Measurements from ENCODE around the gene EIPR1. TPM values are rescaled to one million over a fixed set of nuclear protein-coding genes. Genes with fewer than 3 reads are reported as not detected.
"Not testable (repeated sequence)": the region's sequence is repeated elsewhere in the genome, so short reads cannot be mapped to it uniquely, and the experiment has no call there.

Gene EIPR1
- total and polyA plus RNA-seq, 2 experiments from 2014 or later, result 23.2 to 28.2 TPM

DNA sequence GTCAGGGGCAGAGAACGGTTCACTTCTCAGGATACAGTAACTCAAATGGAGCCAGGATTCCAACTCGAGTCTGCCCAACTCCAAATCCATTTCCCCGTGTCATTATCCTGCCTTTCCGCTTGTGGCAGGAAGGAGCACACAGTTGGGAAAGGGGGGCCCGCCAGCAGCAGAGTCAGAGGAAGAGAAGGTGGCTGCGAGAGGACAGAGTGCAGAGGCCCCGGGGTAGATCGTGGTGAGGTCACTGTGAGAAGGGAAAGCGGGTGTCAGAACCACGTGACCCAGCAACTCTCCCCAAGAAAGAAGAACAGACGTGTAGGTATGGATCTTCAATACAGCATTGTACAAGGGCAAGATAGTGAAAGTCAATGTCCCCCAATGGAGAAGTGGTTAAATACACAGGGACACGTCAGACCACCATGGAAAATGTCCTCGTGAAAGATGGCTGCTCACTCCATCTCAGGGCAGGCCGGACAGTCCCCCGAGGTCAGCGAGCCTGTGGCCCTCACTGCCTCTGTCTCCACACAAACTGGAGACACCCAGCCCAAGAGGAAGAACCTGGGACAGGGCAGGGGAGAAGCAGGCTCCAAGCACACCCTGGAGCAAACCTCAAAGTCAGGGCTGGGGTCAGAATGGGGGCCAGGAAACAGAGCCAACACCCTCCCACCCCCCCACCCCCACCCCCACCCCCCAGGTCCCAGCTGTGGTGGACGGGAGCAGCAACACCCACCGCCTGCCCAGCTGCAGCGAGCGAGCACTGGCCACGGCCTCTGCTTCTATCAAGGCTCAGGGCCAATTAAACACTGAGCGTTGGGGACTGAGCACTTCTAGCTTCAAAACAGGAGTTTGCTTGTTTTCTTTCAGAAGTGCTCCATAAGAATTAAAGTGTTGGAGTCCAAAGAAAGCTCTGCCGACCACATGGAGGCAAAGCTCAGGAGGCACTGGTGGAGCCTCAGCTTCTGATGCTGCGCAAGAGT is 92.7 kb downstream of the EIPR1 start:
- Histone ChIP-seq H3K27ac (no peak overlapping the region), H3K4me1 (ENCODE audit: low read depth) (peaks cover 9% of the 10 kb centered on the region), H3K36me3 (no peaks in the 10 kb centered on the region), H3K27me3 (no peaks in the 10 kb centered on the region), H3K9me3 (ENCODE audit: low read depth) (no peaks in the 10 kb centered on the region), H3K4me3 (no peak overlapping the region)
- TF ChIP-seq, protein P1, sequence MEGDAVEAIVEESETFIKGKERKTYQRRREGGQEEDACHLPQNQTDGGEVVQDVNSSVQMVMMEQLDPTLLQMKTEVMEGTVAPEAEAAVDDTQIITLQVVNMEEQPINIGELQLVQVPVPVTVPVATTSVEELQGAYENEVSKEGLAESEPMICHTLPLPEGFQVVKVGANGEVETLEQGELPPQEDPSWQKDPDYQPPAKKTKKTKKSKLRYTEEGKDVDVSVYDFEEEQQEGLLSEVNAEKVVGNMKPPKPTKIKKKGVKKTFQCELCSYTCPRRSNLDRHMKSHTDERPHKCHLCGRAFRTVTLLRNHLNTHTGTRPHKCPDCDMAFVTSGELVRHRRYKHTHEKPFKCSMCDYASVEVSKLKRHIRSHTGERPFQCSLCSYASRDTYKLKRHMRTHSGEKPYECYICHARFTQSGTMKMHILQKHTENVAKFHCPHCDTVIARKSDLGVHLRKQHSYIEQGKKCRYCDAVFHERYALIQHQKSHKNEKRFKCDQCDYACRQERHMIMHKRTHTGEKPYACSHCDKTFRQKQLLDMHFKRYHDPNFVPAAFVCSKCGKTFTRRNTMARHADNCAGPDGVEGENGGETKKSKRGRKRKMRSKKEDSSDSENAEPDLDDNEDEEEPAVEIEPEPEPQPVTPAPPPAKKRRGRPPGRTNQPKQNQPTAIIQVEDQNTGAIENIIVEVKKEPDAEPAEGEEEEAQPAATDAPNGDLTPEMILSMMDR (IDR thresholded peaks at IDR 0.05; ENCODE audit: low read depth, low read length), result no peak
- no peak for DNase-seq (ENCODE audit: low read depth in 1 of 2, low spot score in 1 of 2)

DNA sequence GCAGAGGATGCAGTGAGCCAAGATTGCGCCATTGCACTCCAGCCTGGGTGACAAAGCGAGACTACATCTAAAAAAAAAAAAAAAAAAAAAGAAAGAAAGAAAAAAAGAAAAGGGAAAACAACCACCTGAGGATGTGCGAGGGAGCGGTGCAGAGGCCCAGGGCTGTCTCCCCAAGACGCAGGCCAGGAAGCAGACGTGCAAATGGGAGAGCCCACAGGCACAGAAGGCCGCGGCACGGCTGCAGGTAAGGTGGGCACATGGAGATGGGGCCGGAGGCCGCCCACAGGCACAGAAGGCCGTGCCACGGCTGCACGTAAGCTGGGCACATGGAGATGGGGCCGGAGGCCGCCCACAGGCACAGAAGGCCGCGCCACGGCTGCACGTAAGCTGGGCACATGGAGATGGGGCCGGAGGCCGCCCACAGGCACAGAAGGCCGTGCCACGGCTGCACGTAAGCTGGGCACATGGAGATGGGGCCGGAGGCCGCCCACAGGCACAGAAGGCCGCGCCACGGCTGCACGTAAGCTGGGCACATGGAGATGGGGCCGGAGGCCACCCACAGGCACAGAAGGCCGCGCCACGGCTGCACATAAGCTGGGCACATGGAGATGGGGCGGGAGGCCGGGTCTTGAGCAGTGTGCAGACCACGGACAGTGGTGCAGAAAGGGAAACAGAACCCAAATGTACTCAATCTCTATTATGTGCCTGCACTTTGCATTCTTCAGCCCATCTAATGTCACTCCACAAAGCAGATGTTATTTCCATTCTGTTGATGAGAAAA is 93.6 kb downstream of the EIPR1 start:
- not testable (repeated sequence) for H3K4me1 ChIP-seq (ENCODE audit: low read depth); DNase-seq (ENCODE audit: low read depth in 1 of 2, low spot score in 1 of 2); H3K27me3 ChIP-seq; H3K9me3 ChIP-seq (ENCODE audit: low read depth); H3K27ac ChIP-seq; H3K36me3 ChIP-seq; H3K4me3 ChIP-seq

DNA sequence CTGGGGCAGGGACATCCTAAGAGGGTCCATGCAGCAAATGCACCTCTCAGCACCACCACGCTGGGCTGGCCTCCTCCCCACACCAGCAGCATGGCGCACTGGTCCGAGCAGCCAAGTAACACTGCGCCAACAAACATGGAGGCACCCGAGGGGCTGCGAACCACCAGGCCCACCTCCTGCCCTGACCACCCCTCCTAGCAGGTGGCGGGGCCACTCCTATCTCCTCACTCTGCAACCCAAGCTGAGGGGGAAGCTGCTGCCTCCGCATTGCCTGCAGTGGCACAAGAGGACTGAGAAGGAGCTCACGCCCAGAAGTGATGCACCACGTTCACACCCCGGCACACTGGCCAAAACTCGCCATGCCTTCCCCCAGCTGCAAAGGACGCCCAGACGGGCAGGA is 94.4 kb downstream of the EIPR1 start:
- no peak for DNase-seq (ENCODE audit: low read depth in 1 of 2, low spot score in 1 of 2)
- TF ChIP-seq, protein P1 (IDR thresholded peaks at IDR 0.05; ENCODE audit: low read depth, low read length), result no peak

DNA sequence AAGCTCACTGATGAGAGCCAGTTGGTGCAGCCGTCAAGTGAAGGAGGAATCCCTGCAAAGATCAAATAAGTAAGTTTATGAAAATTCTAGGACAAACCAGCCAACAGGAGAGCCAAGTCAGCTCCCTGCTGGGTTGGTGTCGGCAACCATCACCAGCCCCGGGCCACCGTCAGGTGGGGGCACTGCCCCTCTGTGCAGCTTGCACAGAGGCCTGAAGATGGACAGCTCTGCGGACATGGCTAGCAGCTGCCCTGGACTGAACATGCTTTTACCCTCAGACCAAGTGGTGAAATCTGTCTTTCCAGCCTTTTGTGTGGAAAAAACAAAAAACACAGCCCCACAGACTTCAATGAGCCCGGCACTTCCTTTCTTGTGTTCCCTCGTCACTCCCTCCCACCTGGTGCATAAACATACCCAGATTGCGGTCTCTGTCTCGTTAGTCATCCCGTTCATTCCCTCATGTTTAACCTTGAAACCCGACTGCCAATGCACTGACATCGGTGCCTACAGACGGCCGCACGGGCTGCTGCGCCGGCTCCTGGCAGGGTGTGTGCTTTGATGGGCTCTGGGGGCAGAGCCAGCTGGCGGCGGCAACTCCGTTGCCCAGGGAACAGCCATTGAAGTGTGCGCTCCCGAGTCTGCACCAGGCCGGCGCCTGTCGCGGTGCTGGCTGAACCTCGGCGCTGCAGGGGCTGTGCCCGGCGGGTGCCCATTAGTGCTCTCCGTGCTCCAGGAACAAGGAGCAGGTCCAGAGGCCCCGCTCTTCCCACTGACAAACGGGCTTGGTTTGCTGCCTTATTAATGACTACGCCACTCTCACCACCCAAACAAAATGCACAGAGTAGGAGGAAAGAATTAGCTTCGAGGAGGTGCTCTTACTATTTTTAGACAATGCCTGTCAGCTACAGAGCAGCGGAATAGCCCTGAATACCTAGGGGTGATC is 95.3 kb downstream of the EIPR1 start:
- Histone ChIP-seq H3K36me3 (no peaks in the 10 kb centered on the region), H3K4me1 (ENCODE audit: low read depth) (peaks cover 9% of the 10 kb centered on the region), H3K4me3 (no peak overlapping the region), H3K9me3 (ENCODE audit: low read depth) (no peaks in the 10 kb centered on the region), H3K27ac (peak overlapping the region; percentile 62), H3K27me3 (no peaks in the 10 kb centered on the region)
- TF ChIP-seq, protein P1 (IDR thresholded peaks at IDR 0.05; ENCODE audit: low read depth, low read length), result no peak
- DNase-seq (ENCODE audit: low read depth in 1 of 2, low spot score in 1 of 2), result peak in 1 of 2 donors; percentile 29

More for the DNA sequence above, 94.4 kb downstream of the EIPR1 start:
- Histone ChIP-seq H3K4me1 (ENCODE audit: low read depth) (peaks cover 9% of the 10 kb centered on the region), H3K27me3 (no peaks in the 10 kb centered on the region), H3K36me3 (no peaks in the 10 kb centered on the region), H3K27ac (peak overlapping the region; percentile 62), H3K9me3 (ENCODE audit: low read depth) (no peaks in the 10 kb centered on the region), H3K4me3 (no peak overlapping the region)

DNA sequence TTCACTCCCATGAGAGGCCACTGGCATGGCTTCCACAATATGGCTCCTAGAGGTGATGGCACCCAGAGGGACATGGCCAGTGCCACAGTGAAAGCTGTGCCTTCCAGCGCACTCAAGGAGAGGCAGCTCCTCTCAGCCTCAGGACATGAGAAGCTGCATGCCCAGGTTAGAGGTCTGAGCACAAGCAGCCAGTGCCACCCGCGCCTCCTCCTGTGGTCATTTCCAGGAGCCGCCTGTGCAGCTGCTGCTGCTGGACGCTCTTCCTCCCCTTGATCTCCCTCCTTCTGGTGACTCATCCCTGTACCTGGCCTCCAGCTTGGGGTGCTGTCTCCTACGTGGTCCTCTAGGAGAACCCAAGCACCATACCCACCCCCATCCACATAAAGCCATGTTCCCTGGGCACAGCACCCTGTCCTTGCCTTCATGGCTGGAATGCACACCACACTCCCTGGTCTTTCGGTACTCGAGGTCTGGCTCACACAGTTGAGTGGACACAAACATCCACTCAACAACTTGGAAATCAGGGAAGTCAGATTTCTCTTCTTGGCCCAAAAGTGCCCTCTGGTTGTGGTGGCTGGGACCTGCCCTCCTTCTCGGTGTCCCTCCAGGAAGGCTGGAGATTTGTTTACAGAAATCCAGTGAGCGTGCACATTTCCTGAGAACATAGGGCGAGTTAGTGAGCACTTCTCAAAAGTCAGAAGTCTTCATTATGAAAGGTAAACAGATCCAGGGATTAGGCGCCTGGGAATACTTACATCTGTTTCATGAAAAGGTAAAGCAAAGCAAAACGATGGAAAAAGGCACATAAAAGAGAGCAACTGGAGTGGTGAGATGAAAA is 96.7 kb downstream of the EIPR1 start:
- H3K4me1 ChIP-seq (ENCODE audit: low read depth), result peaks cover 9% of the 10 kb centered on the region
- no peak for DNase-seq (ENCODE audit: low read depth in 1 of 2, low spot score in 1 of 2)
- TF ChIP-seq, protein P1 (IDR thresholded peaks at IDR 0.05; ENCODE audit: low read depth, low read length), result no peak
- no peaks in the 10 kb centered on the region for H3K36me3 ChIP-seq
- no peak overlapping the region for H3K27ac ChIP-seq
- H3K4me3 ChIP-seq, result no peak overlapping the region
- no peaks in the 10 kb centered on the region for H3K27me3 ChIP-seq
- H3K9me3 ChIP-seq (ENCODE audit: low read depth), result no peaks in the 10 kb centered on the region

All from cardiac muscle cell (in vitro differentiated cells and primary cell).